22Rv1 (cell line): Measurements from ENCODE around the gene SSX4B.
"Not testable (repeated sequence)": the region's sequence is repeated elsewhere in the genome, so short reads cannot be mapped to it uniquely, and the experiment has no call there.

Experiments used
- CTCF ChIP-seq: fragments of 450-650 bp; IDR thresholded peaks from 2 replicates; pipeline ENCODE4 v1.5.1; 2017; ENCODE audit warnings: mild to moderate bottlenecking
- ZFX ChIP-seq: fragments of 450-650 bp; IDR thresholded peaks from 2 replicates; pipeline ENCODE4 v1.6.1; 2017; ENCODE audit warnings: antibody characterized with exemption, borderline replicate concordance

DNA sequence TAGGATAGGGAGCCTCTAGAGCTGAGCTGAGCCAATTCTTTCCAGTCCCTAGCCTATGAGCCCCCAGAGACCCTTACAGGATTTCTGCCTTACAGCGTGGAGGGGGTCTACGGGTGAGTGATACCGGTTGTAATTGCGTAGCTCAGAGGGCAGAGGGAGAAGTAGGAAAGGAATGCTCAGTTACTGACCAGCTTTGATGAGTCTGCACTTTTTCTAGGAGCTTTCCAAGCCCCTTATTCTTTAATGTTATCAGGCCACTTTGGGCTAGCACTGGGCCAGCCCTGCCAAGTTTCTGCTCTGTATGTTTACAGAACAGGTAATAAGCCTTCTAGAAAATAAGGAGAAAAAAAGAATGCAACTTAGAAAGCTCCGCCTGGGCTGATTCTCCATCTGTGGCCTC lies 17.8 kb upstream of the SSX4B start:
- not testable (repeated sequence) for TF ChIP-seq CTCF, ZFX
